IMR-90 (cell line): Measurements from ENCODE around the gene SMIM24.

Source experiments
- CTCF ChIP-seq: conservative IDR thresholded peaks from 2 replicates; pipeline ENCODE4 v1.5.1; 2012; ENCODE audit warnings: mild to moderate bottlenecking, low read depth, low read length, improper control_type of control experiment
- FOS ChIP-seq: fragments of 150-350 bp; IDR thresholded peaks from 2 replicates; pipeline ENCODE4 v1.6.1; 2016; ENCODE audit warnings: low read depth, low read length
- MAFK ChIP-seq: IDR thresholded peaks from 2 replicates; pipeline ENCODE4 v1.6.1; 2012; ENCODE audit warnings: low read depth, low read length, improper control_type of control experiment
- POLR2A ChIP-seq: IDR thresholded peaks from 2 replicates; pipeline ENCODE4 v1.6.1; 2012; ENCODE audit warnings: mild to moderate bottlenecking, low read depth, low read length
- SMC3 ChIP-seq: fragments of 150-350 bp; IDR thresholded peaks from 2 replicates; pipeline ENCODE4 v1.6.1; 2016; ENCODE audit warnings: low read depth, mild to moderate bottlenecking, antibody characterized with exemption, low read length, moderate library complexity
- USF2 ChIP-seq: fragments of 150-350 bp; IDR thresholded peaks from 2 replicates; pipeline ENCODE4 v1.6.1; 2017; ENCODE audit warnings: mild to moderate bottlenecking, antibody characterized with exemption, low read length, low read depth

- TF ChIP-seq MAFK (no peak), CTCF (no peak), POLR2A (no peak), USF2 (no peak), SMC3 (no peak), FOS (no peak)
Observed at GRCh38 chr19:3497757-3498520, 17.6 kb upstream of the SMIM24 start.
